HG03442 (cell line): ENCODE measurements around the gene STYX.

Experiments
- ATAC-seq: cut with Tn5 transposase; IDR thresholded peaks from one replicate; pipeline ENCODE4 v1.9.1; 2021; ENCODE audit warnings: mild to moderate bottlenecking, moderate library complexity; ENCODE audit not compliant: unreplicated experiment

Gene STYX, protein sequence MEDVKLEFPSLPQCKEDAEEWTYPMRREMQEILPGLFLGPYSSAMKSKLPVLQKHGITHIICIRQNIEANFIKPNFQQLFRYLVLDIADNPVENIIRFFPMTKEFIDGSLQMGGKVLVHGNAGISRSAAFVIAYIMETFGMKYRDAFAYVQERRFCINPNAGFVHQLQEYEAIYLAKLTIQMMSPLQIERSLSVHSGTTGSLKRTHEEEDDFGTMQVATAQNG

DNA sequence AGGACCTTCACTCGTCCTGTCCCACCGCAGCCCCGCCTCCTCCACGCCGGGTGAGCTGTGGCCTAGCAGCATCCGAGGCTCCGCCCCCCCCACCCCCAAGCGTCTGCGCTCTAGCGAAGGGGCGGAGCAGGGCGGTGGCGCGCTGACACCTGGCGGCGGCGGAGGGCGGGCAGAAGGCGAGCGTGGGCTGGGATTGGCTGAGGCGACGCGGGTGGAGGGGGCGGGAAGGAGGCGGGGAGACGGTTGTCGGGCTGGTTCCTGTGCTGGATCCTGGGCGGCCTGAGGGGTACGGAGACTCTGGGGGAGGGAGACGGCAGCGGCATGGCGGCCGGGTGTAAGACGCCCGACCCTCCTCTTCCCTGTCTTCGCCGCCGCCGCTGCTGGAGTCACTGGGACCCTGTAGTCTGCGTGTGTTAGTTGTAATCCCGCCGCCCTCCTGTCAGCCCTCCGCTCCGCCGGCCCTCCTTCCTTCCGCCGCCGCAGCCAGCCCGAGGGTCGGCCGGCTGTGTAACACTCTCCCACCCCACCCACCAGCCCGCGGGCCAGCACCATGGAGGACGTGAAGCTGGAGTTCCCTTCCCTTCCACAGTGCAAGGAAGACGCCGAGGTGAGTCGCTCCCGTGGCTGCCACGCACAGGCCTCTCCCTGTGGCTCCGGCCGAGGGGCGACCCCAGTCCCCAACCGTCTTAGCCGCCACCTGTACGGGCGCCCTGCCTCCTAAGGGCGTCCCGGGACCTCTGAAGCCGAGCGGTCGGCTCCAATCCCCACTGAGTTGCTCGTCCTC, at the start of gene STYX:
STYX (plus strand) TSS at position 242 of the 784 bp plus-strand sequence; CDS start at position 551, 309 bp downstream.
- peak; percentile 92 for ATAC-seq

DNA sequence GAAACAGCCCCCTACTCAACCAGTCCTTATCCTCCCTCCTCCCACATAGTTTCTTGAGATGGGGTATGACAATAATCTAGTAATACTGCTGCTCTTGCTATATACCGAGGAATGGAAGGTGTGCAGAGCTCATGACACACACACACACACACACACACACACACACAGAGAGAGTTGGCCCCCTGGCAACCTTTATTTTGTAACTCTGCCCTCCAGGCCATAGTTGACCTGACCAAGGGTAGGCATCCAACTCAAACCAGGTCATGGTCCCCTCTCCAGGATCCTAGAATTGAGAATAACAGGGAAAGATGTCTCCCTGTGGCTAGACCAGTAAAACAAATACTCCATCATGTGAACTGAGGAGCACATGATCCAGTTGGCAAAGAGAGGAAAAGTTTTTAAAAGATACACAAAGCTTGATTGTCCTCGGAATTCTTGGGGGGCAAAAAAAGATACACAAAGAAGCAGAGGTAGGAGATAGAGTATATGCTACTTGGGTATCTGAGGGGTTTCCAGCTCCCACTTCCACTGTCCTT, 45.9 kb upstream of the STYX start:
- ATAC-seq: no peak

DNA sequence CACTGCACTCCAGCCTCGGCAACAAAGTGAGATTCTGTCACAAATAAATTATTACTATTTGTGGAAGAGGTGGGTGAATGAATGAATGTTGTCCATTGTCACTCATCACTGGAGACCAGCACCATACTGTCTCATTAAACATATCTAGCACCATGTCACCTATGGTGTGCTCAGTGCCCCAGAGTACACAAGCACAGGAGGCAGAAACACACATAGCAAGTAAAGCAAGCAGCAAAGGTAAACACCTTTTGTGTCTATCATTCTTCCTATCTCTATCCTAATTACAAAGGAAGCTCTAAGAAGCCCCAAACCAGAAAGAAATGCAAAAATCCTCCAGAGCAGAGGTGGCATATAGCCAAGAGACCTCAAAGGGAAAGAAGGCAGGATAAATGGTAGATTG, 43.8 kb upstream of the STYX start:
- no peak for ATAC-seq

DNA sequence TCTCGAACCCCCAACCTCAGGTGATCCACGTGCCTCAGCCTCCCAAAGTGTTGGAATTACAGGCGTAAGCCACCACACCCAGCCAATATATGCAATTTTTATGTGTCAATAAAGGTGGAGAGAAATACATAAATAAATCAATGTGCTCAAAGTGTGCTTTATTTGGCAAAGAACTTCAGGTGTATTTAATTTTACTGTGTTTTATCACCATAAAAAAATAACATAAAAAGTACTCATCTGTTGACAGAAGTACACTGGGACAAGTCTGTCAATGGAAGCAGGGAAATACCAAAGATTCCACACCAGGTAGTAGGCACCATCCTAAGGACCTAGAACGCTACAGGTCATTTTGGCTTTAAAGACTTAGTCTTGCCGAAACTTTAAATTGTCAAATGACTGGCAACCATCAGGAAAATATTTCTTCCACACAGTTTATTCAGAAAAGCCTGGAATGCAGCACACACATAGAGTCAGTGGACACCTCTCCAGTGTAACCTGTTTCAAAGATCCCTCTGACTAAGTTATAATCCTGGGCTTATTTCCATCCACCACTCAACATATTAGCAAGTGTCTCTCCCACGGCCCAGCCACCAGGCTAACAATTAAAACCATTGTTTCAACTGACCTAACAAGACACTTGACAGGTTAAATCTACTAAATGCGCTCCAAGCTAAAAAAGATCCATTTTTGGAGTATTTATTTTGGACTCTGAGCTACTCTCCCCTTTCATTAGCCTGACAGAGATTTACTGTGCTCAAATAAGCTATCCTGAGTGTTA, 38.8 kb upstream of the STYX start:
- no peak for ATAC-seq

DNA sequence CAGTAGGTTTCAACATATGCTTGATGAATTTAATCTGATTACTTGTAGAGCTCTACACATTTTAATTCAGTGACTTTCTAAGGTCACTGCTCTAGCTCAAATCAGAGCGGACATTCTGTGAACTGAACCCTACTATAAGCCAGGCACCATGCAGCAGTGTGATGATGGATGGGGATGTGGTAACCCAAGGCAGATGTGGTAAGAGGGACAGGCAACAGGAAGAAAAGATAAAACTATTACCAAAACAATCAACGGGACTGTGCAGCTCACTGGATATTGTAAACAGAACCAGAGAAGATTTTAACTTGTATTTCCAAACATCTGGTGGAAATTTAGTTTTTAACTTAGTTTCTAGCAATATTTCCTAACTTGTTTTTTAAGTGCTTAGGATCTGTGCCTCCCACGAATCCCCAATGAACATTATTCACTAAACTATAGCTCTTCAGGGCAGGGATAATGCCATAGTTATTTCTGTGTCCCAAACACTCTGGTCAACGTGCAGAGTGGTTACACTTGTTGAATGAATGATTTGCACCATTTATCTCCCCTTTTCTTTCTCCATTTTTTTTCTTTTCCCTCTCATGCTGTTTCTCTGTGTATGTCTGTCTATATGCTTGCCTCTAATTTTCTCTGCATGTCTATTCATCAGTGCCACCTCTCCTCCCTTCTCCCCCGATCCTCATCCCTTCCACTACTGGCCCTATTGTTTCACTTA, 37.6 kb upstream of the STYX start:
- ATAC-seq: no peak

DNA sequence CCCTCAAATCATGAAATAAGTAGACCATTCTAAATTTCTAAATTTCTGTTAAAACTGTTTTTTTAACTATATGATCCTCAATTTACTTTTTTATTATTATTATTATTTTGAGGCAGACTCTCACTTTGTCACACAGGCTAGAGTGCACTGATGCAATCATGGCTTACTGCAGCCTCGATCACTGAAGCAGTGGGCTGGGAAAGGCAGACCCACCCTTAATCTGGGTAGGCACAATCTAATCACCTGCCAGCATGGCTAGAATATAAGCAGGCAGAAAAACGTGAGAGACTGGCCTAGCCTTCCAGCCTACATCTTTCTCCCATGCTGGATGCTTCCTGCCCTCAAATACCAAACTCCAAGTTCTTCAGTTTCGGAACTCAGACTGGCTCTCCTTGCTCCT, 36.9 kb upstream of the STYX start:
- no peak for ATAC-seq

DNA sequence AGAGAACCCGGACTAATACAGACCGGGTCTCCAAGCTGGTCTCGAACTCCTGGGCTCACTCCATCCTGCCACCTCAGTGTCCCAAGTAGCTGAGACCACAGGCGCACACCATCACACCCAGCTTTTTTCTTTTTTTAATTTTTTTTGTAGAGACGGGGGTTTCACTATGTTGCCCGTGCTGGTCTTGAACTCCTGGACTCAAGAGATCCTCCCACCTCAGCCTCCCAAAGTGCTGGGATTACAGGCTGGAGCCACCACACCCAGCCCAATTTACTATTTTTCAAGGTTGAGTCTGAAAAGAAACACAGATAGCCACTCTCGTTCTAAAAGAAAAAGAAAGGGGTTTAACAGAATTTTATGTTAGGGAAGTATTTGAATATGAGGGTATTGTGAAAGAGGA, 36.4 kb upstream of the STYX start:
- no peak for ATAC-seq

DNA sequence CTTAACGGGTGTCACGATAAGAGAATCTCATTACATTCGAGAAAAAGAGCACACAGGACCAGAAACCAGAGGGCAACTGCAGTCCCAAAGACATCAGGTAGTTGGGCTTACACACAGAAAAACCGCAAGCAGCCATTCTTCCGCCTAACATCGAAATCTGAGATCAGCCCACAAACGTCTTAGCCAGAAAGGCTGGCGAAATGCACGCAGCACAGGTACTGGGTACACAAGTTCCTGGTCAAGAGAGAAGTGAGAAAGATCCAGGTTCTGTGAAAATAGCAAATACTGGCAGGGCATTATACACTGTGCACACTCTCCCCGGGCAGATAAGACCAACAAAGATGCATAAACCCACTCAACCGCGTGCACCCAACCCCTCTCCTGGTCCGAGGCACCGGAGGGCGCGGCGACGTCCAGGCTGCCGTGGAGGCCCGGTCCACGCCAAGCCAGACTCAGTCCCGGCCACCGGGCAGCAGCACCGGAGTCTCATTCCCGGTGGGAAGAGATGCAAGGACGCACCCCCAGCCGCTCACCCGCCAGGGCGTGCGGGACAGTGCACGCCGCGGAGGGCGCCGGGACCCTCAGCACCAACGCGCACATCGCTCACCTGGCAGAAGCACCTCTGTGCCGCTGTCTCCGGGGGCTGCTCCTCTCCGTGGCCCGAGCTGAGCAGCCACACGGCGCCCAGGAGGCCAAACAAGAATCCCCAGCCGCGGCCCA, 35.0 kb upstream of the STYX start:
- ATAC-seq: peak; percentile 50

DNA sequence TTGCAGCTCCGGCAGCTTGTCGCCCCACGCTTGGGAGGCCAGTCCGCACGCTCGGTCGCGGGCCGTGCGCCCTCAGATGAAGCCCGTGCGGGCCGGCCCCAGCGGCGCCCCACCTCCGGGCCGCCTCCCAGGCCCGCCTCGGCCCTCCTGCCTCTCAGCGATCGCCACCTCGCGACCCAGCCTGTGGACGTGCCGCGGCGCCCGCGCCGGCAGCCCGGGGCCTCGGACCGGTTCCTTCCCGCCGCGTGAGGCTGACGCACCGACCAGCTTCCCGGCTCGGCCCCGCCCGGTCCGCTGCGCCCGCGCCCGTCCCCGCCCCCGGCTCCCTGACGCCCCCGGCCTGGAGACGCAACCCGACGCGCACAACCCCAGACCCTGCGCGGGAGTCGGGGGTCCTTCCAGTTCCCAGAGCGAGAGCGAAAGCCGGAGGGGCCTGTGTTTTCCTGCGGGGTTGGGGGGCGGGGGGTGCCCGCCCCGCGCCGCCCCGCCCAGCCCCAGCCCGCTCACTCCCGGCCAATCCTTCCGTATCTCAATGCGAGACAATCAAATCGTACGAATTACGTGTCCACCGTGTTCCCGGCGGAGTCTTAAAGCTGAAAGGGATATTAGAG, 34.4 kb upstream of the STYX start, which contains the start of gene ERO1A:
ERO1A (minus strand) TSS at position 78 of the 611 bp plus-strand sequence; CDS start at position 1, 77 bp downstream.
- peak; percentile 64 for ATAC-seq

DNA sequence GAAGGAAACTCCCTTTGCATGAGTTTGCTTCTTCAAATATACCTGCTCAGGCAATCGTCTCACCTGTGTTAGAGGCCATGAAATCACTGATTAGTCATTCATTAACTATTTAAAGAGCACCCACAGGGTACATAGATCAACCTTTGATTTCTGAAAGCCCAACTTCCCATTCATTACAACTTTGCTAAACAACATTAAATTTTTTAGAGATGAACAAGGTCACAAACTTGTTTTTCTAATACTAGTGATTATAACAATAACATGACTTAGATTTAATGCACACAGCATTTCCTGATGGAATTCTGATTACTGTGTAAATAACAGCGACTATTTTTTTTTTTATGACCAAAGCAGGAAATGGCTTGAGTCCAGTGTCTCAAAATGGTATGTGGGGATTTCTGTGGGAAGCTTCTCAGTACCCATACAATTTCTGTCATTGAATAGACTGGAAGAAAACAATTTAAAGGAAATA, 29.2 kb upstream of the STYX start:
- ATAC-seq: no peak

DNA sequence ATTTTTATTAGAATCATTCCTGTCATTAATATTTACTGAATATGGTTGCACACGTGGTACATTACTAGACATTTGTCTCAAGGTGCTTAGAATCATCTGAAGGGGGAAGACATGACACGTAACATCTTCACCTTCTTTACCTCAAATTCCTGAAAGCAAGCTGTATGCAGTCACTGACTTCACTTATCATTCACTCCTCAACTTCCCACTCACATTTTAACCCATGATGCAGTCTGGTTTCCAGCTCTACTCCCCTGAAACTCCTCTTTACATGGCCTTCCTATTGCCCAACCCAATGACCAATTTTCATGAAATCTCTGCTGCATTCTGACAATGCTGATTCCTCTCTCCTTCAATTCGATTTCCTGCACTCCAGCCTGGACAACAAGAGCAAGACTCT, 28.7 kb upstream of the STYX start:
- no peak for ATAC-seq

DNA sequence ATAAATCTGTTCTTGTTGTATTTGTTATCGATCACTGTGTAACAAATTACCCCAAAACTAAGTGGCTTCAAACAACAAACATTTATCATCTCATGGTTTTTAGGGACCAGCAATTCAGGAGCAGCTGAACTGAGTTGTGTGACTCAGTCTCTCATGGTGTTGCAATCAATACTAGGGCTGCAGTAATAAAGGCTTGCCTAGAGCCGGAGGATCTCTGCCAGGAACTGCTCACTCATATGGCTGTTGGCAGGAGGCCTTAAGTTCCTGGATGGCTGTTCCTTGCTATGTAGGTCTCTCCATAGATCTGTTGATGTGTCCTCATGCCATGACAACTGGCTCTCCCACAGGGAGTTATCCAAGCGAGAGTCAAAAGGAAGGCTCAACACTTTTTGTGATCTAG, 26.7 kb upstream of the STYX start:
- ATAC-seq: no peak

DNA sequence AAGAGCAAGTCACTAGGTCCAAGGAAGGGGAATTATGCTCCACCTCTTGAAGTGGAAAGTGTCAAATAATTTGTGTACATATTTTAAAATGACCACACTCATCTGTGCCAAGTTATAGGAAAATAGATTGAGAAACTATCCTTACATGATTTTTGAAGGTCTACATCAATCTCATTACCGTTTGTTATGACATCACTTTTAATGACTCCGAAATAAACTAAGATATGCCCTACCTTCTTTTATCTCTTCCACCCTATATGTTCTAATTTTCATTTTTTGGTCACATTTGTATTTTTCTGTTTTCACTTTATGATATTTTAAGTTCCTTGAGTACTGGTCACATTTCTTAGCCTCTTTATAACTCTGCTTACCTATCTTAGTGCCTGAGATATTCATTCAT, 26.3 kb upstream of the STYX start:
- no peak for ATAC-seq

DNA sequence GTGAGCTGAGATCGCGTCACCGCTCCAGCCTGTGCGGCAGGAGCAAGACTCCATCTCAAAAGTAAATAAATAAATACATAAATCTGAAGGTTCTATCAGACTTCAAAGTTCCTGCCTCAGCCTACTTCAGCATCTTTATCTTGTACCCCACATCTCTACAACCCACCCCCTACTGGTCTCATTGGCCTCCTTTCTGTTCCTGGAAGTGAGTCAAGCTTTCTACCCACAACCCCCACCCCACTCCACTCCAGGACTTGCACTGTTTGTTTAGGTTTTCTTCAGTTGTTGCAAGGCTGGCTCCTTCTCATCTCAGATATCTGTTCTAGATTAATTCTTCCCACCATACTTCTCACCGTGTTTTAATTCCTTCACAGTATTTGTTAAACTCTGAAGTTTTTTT, 23.7 kb upstream of the STYX start:
- no peak for ATAC-seq

DNA sequence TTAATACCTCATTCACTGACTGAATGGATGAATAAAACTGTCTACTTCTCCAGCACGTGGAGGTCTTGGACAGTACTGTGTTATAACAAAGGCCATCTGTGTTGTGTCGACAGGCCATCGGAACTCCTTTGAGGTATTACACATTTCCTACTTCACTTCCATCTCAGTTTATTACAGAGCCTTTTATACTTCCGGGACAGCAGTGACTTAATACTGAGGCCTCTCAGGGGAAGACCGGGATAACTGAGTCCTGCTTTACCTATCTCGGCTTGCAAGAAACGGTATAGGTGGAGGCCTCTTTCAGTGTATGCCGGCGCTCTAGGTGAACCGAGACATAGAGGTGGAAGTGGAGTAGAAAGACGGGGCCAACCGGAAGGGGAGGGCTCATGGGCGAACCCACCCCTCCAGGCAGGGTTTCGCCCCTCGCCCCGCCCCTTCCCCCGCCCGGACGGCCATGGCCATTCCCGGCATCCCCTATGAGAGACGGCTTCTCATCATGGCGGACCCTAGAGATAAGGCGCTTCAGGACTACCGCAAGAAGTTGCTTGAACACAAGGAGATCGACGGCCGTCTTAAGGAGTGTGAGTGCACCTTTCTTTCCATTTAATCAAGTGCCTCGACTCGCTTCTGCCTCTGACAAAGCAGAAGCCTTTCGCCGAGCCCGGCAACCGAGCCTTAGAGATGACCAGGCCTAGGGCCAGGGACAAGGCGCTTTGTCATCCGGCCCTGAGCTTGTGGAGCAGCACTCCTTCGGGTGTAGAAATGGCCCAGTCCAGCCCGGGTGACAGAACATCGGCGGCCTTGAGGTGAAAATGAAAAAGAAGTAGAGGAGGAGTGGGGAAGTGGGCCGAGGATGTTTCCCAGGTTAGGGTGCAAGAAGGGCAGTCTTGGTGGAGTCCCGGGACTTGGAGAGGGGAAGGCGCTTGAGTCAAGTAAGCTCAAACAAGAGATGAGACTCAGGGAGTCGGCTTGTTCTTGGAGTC, 23.0 kb upstream of the STYX start, which contains the start of gene PSMC6:
PSMC6 (plus strand) TSS at position 477 of the 983 bp plus-strand sequence; CDS start at position 497, 20 bp downstream.
- peak; percentile 95 for ATAC-seq

DNA sequence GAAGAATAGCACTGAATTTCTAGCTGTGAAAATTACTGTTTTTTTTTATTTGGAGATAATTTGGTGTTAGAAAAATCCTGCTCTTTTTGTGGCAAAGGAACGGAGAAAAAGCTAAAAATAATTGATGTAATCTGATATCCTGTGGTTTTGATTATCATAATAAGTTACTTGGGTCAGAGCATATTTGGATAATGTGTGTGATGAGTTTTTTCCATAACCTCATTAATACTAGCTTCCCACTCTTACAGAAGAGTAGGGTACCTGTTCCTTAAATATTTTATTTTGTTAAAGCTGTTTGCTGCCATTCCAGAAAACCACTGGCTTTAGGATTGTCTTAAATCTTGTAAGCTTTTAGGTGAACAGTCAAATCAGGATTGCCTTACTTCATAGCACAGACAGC, 18.3 kb upstream of the STYX start:
- no peak for ATAC-seq

DNA sequence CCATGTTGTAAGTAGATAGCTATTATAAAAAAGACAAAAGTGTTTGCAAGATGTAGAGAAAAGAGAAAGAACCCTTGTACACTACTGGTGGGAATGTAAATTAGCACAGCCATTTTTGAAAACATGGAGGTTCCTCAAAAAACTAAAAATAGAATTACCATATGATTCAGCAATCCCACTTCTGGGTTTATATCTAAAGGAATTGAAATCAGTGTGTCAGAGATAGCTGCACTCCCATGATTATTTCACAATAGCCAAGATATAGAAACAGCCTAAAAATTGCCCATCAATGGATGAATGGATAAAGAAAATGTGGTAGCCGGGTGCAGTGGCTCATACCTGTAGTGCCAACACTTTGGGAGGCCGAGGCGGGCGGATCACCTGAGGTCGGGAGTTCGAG, 13.8 kb upstream of the STYX start:
- no peak for ATAC-seq
